Right kidney (tissue), 1 donor: ENCODE results near the gene ZEB2.

Source experiments
- DNase-seq: peaks from one replicate; pipeline ENCODE4 v3.0.0-alpha.2; 2016

Gene ZEB2

GRCh38 chr2:144530596-144530995, 10.7 kb upstream of the ZEB2 start:
- no peak for DNase-seq

GRCh38 chr2:144529841-144530240, 9.9 kb upstream of the ZEB2 start:
- no peak for DNase-seq

GRCh38 chr2:144528108-144528507, 8.2 kb upstream of the ZEB2 start:
- no peak for DNase-seq

GRCh38 chr2:144526831-144527230, 6.9 kb upstream of the ZEB2 start:
- no peak for DNase-seq

GRCh38 chr2:144524118-144525009, 4.4 kb upstream of the ZEB2 start:
- peak; percentile 67 for DNase-seq

GRCh38 chr2:144523596-144524117, 3.7 kb upstream of the ZEB2 start:
- DNase-seq, result peak; percentile 75

GRCh38 chr2:144522897-144523595, 3.1 kb upstream of the ZEB2 start:
- peak; percentile 69 for DNase-seq

GRCh38 chr2:144522176-144522896, 2.4 kb upstream of the ZEB2 start:
- DNase-seq, result no peak

GRCh38 chr2:144521686-144522085, 1.8 kb upstream of the ZEB2 start:
- no peak for DNase-seq

GRCh38 chr2:144520756-144521487, 1.0 kb upstream of the ZEB2 start:
- DNase-seq, result peak; percentile 61

- DNase-seq, result no peak
Measured at GRCh38 chr2:144519597-144519933, 354 bp downstream of the ZEB2 start.

- peak; percentile 41 for DNase-seq
Measured at GRCh38 chr2:144518748-144519596, 947 bp downstream of the ZEB2 start.

- DNase-seq, result peak; percentile 66
Measured at GRCh38 chr2:144517866-144518747, 1.8 kb downstream of the ZEB2 start.

GRCh38 chr2:144516981-144517865, 2.7 kb downstream of the ZEB2 start:
- DNase-seq, result peak; percentile 84

GRCh38 chr2:144516411-144516980, 3.4 kb downstream of the ZEB2 start:
- DNase-seq, result peak; percentile 79

- DNase-seq, result peak; percentile 89
Measured at GRCh38 chr2:144515696-144516410, 4.1 kb downstream of the ZEB2 start.

- no peak for DNase-seq
Measured at GRCh38 chr2:144515099-144515695, 4.7 kb downstream of the ZEB2 start.
